WERI-Rb-1 (cell line): ENCODE measurements around the gene HGFAC.

Experiments used
- DNase-seq: peaks from one replicate; pipeline ENCODE4 v3.0.0-alpha.2; 2020
- H3K27ac ChIP-seq: fragments of 250-450 bp; sonication (Bioruptor Pico); 2 replicates; pipeline ENCODE4 v1.5.1; 2020; ENCODE audit warnings: mild to moderate bottlenecking, moderate library complexity
- H3K27me3 ChIP-seq: fragments of 250-450 bp; sonication (Bioruptor Pico); 2 replicates; pipeline ENCODE4 v1.5.1; 2021; ENCODE audit warnings: mild to moderate bottlenecking, low read depth, moderate library complexity; ENCODE audit not compliant: insufficient read depth, severe bottlenecking
- H3K36me3 ChIP-seq: fragments of 250-450 bp; sonication (Bioruptor Pico); 2 replicates; pipeline ENCODE4 v1.5.1; 2020; ENCODE audit warnings: mild to moderate bottlenecking, moderate library complexity
- H3K4me3 ChIP-seq: 2 replicates; pipeline ENCODE4 v1.5.1; 2011; ENCODE audit warnings: low read depth, mild to moderate bottlenecking, control low read depth, low read length
- H3K9me3 ChIP-seq: fragments of 250-450 bp; sonication (Bioruptor Pico); 2 replicates; pipeline ENCODE4 v1.5.1; 2021; ENCODE audit warnings: mild to moderate bottlenecking, moderate library complexity; ENCODE audit not compliant: severe bottlenecking
- CTCF ChIP-seq: IDR thresholded peaks from 2 replicates; pipeline ENCODE4 v1.5.1; 2011; ENCODE audit warnings: low read depth, mild to moderate bottlenecking, control low read depth, inconsistent platforms, low read length

Gene HGFAC

GRCh38 chr4:3469386-3470243 is 27.8 kb downstream of the HGFAC start:
- no peak for DNase-seq
- Histone ChIP-seq H3K27ac (no peak overlapping the region), H3K4me3 (no peak overlapping the region), H3K9me3 (no peaks in the 10 kb centered on the region), H3K27me3 (no peaks in the 10 kb centered on the region), H3K36me3 (no peaks in the 10 kb centered on the region)
- no peak for TF ChIP-seq CTCF

- no peaks in the 10 kb centered on the region for H3K36me3 ChIP-seq
- H3K4me3 ChIP-seq: no peak overlapping the region
- H3K9me3 ChIP-seq: no peaks in the 10 kb centered on the region
- no peak overlapping the region for H3K27ac ChIP-seq
- TF ChIP-seq CTCF: no peak
- DNase-seq: no peak
- H3K27me3 ChIP-seq: no peaks in the 10 kb centered on the region
Measured at GRCh38 chr4:3470244-3471097, 28.7 kb downstream of the HGFAC start.

DNA sequence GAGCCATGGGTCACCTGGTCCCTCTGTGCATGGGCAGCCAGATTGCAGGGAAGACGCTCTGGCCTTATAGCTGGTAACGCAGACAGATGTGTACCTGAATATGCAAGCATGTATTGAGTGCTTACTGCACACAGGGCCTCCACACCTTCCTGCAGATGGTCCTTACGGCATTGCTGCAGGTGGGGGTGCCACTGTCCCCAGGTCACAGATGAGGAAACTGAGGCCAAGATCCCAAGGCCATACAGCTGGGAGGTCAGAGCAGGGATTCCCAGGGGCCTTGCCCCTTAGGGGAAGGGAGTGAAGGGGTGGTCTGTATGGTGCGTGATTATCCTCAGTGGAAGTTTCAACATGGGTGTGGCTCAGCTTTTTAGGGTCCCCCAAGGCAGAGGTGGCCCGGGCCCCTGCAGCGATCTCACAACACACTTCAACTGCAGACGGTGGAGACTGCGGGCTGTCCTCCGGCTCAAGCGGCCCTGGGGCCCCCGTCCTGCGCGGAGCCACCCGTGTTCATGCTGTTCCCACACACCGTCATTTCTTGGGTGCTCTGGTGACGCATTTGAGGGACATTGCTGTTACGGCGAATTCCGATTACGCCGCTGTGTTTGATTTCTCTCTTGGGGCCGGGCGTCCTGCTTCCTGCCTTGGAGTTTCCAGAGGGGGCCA is 29.5 kb downstream of the HGFAC start:
- H3K27ac ChIP-seq: no peak overlapping the region
- DNase-seq: no peak
- no peak for TF ChIP-seq CTCF
- H3K9me3 ChIP-seq: no peaks in the 10 kb centered on the region
- H3K36me3 ChIP-seq: no peaks in the 10 kb centered on the region
- no peaks in the 10 kb centered on the region for H3K27me3 ChIP-seq
- no peak overlapping the region for H3K4me3 ChIP-seq

DNA sequence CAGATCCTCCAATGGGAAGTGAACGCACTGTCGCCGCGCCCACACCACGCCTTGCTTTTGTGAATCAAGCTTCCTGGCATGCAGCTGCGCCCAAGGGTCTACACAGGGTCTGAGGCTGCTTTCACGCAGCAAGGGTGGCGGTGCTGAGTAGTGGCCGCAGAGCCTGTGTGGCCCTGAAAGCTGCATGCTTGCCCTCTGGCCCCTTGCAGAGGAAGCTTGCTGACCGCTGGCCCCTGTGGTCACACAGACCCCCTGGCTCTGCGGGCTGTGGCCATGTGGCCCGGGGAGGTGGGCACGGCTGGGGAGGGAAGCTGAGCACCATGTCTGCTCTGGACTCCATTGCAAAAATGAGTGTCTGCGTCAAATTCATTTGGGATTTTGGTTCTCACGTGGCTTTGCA is 30.1 kb downstream of the HGFAC start:
- Histone ChIP-seq H3K27ac (no peak overlapping the region), H3K4me3 (no peak overlapping the region), H3K27me3 (no peaks in the 10 kb centered on the region), H3K9me3 (no peaks in the 10 kb centered on the region), H3K36me3 (no peaks in the 10 kb centered on the region)
- no peak for DNase-seq
- TF ChIP-seq CTCF: no peak

- Histone ChIP-seq H3K9me3 (no peaks in the 10 kb centered on the region), H3K4me3 (no peak overlapping the region), H3K27me3 (no peaks in the 10 kb centered on the region), H3K36me3 (no peaks in the 10 kb centered on the region), H3K27ac (no peak overlapping the region)
- no peak for TF ChIP-seq CTCF
- peak; percentile 5 for DNase-seq
Measured at GRCh38 chr4:3472411-3473141, 30.8 kb downstream of the HGFAC start.
